NCI-H2081 treated with DMSO at 0.1 percent for 48 hours (cell line): Measurements from ENCODE around the gene FAM170B.

Experiments
- DNase-seq: peaks from one replicate; lab custom pipeline; 2025; lab: John Stamatoyannopoulos, UW

Gene FAM170B

GRCh38 chr10:49169776-49170175 is 36.0 kb upstream of the FAM170B start:
- DNase-seq, result no peak

GRCh38 chr10:49168831-49169500 is 35.1 kb upstream of the FAM170B start:
- DNase-seq, result no peak

- DNase-seq, result no peak
Measured at GRCh38 chr10:49168171-49168540, 34.3 kb upstream of the FAM170B start.

GRCh38 chr10:49167425-49168170 is 33.8 kb upstream of the FAM170B start:
- no peak for DNase-seq

GRCh38 chr10:49166484-49167400 is 32.9 kb upstream of the FAM170B start:
- DNase-seq, result no peak

GRCh38 chr10:49165821-49166483 is 32.1 kb upstream of the FAM170B start:
- DNase-seq, result no peak

GRCh38 chr10:49165259-49165658 is 31.4 kb upstream of the FAM170B start:
- DNase-seq, result no peak

- no peak for DNase-seq
Measured at GRCh38 chr10:49164559-49165188, 30.9 kb upstream of the FAM170B start.

- no peak for DNase-seq
Measured at GRCh38 chr10:49163741-49164140, 29.9 kb upstream of the FAM170B start.

GRCh38 chr10:49162761-49163310 is 29.0 kb upstream of the FAM170B start:
- no peak for DNase-seq

- DNase-seq, result no peak
Measured at GRCh38 chr10:49162063-49162462, 28.2 kb upstream of the FAM170B start.

GRCh38 chr10:49161411-49161997 is 27.7 kb upstream of the FAM170B start:
- no peak for DNase-seq

GRCh38 chr10:49160814-49161213 is 27.0 kb upstream of the FAM170B start:
- DNase-seq, result no peak

- DNase-seq, result no peak
Measured at GRCh38 chr10:49160110-49160509, 26.3 kb upstream of the FAM170B start.

- DNase-seq, result no peak
Measured at GRCh38 chr10:49158915-49159314, 25.1 kb upstream of the FAM170B start.

GRCh38 chr10:49158404-49158803 is 24.6 kb upstream of the FAM170B start:
- no peak for DNase-seq

GRCh38 chr10:49157229-49157628 is 23.4 kb upstream of the FAM170B start:
- DNase-seq, result no peak

- no peak for DNase-seq
Measured at GRCh38 chr10:49154641-49155040, 20.8 kb upstream of the FAM170B start.

GRCh38 chr10:49153971-49154370 is 20.1 kb upstream of the FAM170B start:
- no peak for DNase-seq

- no peak for DNase-seq
Measured at GRCh38 chr10:49153115-49153514, 19.3 kb upstream of the FAM170B start.

GRCh38 chr10:49152663-49153062 is 18.8 kb upstream of the FAM170B start:
- DNase-seq, result no peak
